HG02588 (cell line): ENCODE data around the gene GRIP1.
"Not testable (repeated sequence)": the region's sequence is repeated elsewhere in the genome, so short reads cannot be mapped to it uniquely, and the experiment has no call there.

Experiments
- ATAC-seq: cut with Tn5 transposase; IDR thresholded peaks from one replicate; pipeline ENCODE4 v1.9.1; 2021; ENCODE audit warnings: mild to moderate bottlenecking, moderate library complexity; ENCODE audit not compliant: unreplicated experiment

GRIP1 gene

GRCh38 chr12:66541426-66541825 lies 137.4 kb downstream of the GRIP1 start:
- no peak for ATAC-seq

GRCh38 chr12:66539431-66539830 lies 139.4 kb downstream of the GRIP1 start:
- no peak for ATAC-seq

DNA sequence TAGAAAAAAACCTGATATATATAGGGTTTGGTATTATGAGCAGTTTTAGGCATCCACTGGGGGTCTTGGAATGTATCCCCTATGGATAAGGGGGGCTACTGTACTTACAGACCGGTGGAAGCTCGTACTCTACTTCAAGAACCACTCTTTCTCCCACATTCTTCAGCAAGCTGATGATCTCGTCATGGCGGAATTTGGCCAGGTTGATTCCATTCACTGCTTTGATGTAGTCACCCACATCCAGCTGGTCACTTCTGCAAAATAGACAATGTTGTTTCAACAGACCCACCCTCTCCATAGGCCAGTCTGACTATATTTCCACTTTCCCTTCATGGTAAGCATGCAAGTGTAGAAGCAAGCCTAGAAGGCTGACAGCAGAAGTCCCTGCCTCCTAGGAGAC lies 139.9 kb downstream of the GRIP1 start:
- ATAC-seq, result no peak

GRCh38 chr12:66537876-66538275 lies 141.0 kb downstream of the GRIP1 start:
- ATAC-seq, result no peak

DNA sequence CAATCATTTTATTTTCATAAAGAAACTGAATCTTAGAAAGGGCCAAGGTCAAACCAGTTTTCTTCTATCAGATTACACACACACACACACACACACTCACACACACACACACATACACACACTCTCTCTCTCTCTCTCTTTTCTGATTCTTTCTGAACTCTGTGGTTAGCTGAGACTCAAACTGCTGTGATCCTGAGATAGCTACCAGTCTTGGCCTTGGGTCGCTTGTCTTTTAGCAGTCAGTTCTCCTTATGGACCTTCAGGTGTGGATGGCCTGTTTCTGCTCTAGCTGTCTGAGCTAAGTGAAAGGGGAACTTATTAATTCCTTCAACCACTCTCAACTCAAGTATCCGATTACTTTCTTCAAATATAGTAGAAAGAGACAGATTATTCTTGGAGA lies 145.1 kb downstream of the GRIP1 start:
- ATAC-seq, result no peak

DNA sequence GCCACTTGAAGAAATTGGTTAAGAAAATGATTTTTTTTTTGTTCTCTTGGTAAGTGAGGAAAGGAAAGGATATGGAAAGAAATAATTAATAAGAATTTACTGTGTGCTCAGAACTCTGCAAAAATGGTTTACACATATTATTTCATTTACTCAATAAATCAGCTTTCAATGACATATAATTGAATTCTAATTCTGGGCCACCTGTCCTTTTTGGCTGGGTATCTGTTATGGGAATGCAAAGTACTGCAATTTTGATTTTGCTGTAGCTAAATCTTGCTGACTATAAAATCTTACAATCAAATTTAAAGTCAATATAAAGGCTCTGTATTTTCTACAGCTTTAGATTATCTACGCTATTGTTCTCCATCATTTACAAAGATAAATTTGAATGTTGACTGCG lies 147.1 kb downstream of the GRIP1 start:
- no peak for ATAC-seq

DNA sequence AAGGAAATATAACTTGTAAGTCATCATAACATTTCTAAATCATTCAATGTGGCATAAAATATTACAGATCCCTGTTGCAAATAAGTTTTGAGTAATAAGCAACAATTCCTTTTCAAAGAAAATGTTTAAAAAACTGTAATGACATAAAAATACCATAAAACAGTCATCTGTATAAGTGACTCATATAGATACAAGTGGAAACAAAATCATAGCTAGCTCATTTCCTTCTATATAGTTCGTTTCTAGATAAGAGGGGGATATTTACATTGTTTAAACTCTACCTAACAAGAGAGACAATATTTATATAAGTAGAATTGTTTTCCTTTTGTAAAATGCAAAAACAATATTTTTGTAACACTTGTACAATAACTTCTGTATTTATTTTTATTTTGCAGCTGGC lies 148.9 kb downstream of the GRIP1 start:
- no peak for ATAC-seq

- no peak for ATAC-seq
These were observed 162.3 kb downstream of the GRIP1 start for GRCh38 chr12:66516561-66516960.

DNA sequence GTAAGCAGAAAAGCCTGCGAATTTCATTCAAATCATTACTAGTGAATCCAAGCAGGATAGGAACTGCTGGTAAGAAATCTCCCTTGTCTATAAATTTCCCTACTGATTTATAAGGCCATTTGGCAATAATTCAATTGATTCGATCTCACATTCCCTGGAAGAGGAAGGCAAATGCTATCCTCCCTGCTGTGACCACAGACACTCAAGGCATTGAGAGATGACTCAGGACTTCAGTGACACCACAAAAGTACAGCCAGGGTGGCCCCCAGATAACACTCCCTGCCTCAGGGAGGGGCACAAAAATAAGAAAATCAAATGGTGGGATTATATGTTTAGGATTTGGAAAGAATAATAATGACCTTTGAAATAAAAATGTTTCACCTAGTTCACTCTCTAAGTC lies 162.7 kb downstream of the GRIP1 start:
- no peak for ATAC-seq

- ATAC-seq, result no peak
These were observed 164.3 kb downstream of the GRIP1 start for GRCh38 chr12:66514581-66514980.

DNA sequence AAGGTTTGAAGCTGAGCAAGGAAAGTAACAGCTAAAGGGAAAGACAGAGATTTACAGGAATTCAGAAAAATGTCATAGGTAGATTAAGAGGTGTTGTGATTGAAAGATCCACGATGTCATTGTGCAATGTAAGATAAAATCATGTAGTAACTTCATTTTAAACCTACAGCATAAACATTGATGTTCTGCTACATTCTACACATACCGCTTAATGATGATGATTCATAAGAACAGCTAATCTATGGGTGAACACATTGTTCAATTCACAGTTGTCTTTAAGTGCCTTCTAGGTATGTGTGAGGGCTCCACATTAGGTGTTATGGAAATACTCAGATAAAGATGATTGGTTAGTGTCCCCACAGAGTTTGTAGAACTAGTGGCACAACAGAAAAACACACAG lies 170.9 kb downstream of the GRIP1 start:
- ATAC-seq, result no peak

GRCh38 chr12:66503746-66504145 lies 175.1 kb downstream of the GRIP1 start:
- ATAC-seq, result no peak

DNA sequence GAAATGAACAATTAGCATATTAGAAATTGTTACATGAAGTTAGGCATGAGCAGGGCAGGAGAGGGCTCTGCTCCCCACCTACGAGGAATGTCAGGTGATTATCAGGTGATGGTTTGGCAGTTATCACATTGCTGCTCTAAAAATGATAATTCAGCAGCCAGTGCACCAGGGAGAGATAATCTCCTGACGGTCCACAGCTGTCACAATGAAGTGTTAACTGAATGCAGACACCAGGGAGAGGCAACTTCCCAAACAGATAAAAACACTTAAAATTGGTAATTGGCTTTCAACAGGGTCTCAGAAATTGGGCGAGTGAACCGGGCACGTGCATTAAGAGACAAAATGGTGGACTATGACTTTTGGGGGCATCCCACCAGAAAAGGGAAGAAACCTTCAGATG lies 176.0 kb downstream of the GRIP1 start:
- no peak for ATAC-seq

DNA sequence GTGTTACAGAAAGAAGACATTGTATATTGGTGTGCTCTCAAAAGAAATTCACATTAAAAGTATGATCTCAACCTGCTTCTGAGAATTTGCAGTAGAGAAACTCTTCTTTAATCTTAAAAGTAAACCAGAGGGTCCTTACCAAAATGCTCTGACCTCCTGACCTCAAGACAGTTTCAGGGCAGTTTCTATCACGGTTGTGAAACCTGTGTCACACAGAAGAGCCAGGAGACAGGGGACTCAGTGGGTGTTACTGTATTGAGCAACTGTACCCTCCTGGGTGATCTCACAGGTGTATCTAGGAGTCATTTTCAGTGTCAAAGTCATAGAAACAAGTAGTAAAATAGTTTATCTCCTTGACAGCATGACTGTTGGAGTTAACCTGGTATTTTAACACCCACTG lies 178.0 kb downstream of the GRIP1 start:
- ATAC-seq, result peak; percentile 73

DNA sequence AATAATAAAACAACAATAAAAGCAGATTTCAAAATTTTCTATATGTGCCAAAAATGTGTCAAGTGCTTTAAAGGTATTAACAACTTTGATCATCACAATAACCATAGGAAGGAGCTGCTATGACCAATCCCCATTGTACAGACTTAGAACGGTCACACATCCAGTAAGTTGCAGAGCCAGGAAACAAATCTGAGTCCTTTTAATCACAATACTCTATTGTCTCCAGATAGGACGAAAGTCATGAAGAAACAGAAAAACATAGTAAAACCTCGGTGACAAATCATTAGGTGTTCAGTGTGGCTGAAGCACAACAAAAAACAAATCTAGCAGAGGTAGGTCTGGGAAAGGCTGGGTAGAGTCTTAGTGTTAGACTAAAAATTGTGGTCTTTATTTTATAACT lies 178.8 kb downstream of the GRIP1 start:
- ATAC-seq, result no peak

DNA sequence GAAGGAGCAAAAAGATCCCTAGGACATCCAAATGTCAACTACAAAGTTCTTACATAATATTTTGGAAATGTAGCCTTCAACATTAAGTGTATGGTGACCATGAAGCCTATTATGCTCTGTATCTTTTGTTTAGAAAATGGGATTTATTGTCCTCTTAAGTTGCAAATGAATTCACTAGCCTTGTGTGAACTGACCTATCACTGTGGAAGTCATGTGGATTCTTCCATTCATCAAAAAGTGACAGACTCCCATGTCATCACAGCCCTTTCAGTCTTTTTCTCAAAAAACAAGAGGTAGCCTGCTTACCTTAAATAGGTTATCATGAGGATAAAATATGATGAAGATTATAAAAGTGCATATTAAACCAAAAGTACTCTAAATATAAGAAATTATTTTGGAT lies 179.9 kb downstream of the GRIP1 start:
- no peak for ATAC-seq

GRCh38 chr12:66498059-66498458 lies 180.8 kb downstream of the GRIP1 start:
- ATAC-seq, result not testable (repeated sequence)

GRCh38 chr12:66497008-66497897 lies 181.6 kb downstream of the GRIP1 start:
- ATAC-seq, result no peak

GRCh38 chr12:66496595-66496994 lies 182.3 kb downstream of the GRIP1 start:
- no peak for ATAC-seq

GRCh38 chr12:66495709-66496108 lies 183.2 kb downstream of the GRIP1 start:
- ATAC-seq, result no peak

GRCh38 chr12:66493819-66494218 lies 185.1 kb downstream of the GRIP1 start:
- no peak for ATAC-seq

DNA sequence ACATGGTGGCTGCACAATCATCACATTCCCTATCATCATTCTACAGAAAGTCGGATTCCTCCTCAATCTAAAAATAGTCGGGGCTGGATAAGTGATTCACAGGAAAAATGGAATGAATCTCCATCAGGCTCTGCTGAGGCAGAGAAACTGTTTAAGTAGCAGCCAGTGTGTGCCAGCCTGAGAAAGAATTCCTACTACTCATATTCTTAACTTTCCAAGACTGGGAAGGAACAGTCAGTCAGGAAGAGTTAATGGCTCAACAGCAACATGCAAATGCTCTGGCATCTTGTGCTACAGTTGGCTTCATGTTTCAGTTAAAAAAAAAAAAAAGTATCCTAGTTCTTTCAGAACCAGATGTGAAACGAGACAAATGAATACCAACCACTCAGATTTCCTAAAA lies 187.0 kb downstream of the GRIP1 start:
- no peak for ATAC-seq
